GM12872 (cell line): ENCODE data around the gene RBFOX2.

ENCODE experiments used
- CTCF ChIP-seq: IDR thresholded peaks from 3 replicates; pipeline ENCODE4 v1.5.1; 2011; ENCODE audit warnings: low read depth, mild to moderate bottlenecking, low read length, moderate library complexity; ENCODE audit not compliant: insufficient read depth

RBFOX2 gene

GRCh38 chr22:35708453-35708852 lies 320.2 kb downstream of the RBFOX2 start:
- TF ChIP-seq CTCF, result no peak

DNA sequence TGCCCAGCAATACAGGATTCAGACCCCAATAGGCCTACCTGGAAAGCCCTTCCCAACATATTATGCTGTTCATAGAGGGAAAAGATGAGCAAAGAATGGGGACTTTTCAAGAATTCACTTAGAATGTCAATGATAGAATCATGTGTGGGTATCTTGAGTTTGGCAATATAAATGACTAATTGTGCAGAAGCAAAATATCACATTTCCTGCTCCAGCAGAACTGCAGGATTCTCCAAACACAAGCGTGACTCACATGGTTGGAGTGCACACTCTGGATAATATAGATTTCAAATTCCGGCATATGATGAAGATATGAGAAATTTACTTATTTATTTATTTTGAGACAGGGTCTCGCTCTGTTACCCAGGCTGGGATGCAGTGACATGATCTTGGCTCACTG lies 323.5 kb downstream of the RBFOX2 start:
- no peak for TF ChIP-seq CTCF

DNA sequence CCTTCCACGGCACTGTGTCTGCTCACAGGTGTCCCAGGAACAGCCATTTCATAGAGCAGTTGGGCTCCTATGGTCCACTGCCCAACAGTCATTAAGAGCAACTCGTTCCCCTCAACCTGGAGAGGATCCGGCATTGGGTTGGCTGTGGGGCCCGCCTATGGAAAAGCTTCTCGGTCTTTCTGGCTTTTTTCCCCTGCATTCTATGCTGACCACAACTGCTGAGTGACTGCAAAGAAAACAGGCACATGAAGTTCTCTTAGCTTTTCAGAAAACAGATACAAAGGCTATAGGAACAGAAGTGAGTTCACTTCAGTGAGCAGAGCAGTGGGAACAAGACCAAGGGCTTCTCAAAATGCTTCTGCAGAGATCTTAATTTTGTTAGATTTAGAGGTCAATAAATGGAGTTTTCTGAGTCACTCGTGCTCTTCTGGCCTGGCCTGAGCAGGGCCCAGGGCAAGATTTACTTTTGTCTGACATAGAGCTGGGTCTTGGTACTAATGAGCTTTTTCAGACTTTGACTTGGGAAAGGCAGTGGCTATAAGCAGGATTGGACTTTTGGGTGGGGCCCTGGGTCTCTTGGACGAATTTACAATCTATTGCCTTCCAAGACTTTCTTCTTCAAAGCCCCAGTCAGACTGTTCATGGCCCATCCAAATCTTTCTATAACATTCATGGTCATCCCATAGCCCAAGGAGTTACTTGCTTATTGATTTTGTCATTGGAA lies 324.6 kb downstream of the RBFOX2 start:
- TF ChIP-seq CTCF, result no peak

DNA sequence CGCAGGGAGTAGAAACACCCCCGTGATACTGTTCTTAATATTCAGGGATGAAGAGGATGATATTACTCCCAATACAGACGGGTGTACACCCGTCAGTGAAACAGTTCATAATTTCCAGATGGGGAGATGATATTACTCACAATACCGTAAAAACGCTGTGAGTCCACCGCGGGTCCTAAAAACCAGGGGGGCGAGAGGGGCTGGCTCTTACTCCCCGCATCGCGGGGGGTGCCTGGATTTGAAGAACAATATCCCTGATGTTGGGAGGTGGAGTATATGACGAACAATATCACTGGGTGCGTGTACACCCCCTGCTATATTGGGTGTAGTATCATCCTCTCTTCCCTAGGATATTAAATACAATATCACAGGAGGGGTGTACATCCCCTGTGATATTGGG lies 331.5 kb downstream of the RBFOX2 start:
- no peak for TF ChIP-seq CTCF

GRCh38 chr22:35695202-35695601 lies 333.4 kb downstream of the RBFOX2 start:
- no peak for TF ChIP-seq CTCF

DNA sequence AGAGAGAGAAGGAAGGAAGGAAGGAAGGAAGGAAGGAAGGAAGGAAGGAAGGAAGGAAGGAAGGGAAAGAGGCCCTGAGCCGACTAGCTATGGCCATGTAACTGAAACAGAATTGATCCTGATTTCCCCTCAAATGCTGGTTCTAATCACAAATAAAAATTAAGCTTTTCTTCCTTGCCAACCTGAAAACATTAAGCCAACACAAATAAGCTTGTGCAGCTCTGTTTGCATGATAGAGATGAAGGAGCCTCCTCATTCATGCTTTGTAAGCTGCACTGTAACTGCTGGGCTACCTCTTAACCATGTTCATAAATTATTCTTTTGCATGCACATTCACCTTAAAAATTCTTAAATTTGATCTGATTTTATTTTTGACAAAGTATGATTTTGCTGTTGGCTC lies 338.6 kb downstream of the RBFOX2 start:
- TF ChIP-seq CTCF, result no peak

DNA sequence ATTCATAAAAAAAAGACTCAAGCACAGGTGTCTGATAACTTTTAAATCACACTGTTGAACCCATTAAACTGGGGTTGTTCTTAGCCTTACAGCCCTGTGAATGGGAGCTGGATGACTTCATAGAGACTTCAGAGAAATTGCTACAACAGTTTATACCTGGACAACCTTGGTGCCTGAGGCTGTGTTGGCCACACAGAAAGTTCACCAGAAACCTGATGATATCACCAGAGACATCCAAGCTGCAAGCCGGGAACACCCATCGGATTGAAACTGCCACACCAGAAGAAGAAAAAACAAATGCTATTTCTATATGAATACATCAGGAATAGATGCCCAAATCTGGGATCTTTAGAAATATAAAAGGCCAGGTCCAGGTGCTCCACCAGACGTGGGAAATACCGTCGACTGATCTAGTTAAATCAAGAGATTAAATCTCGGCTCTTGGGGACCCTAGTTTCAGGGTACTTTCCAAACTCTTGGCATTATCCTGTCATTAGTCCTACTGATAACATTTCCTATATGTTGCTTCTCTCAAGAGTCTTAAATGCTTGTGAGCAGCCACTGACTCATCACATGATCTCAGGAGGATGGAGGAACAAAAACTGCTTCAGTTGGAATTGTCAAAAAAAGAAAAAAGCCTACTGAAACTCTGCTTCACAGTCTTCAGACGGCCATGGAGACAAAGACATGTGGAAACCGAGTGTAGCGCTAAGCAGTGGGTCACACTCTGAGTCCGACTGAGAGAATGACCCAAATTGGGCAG lies 339.5 kb downstream of the RBFOX2 start:
- TF ChIP-seq CTCF, result no peak
